ENCODE measurements around the gene TPRG1L. TPM values are rescaled to one million over a fixed set of nuclear protein-coding genes. Genes with fewer than 3 reads are reported as not detected.

The TPRG1L gene
- total and polyA plus RNA-seq, 2 of the 4 experiments (the other 2 are of a cell fraction), result 25.3 to 39.5 TPM

- H3K4me2 ChIP-seq (ENCODE audit: low read depth, low read length), result no peak overlapping the region
- H4K8ac ChIP-seq (ENCODE audit: low read depth in 2 of 2, low read length in 2 of 2), result no peak overlapping the region
- no peak overlapping the region for H3K27ac ChIP-seq (ENCODE audit: insufficient read depth, low read length)
- no peak overlapping the region for H2BK20ac ChIP-seq (ENCODE audit: low read depth, low read length)
- H3K14ac ChIP-seq (replicated peaks; ENCODE audit: low read depth, low read length), result no peak overlapping the region
- no peaks in the 10 kb centered on the region for H4K20me1 ChIP-seq (ENCODE audit: insufficient read depth, low read length)
- no peak for ATAC-seq (ENCODE audit: low read depth)
- no peak overlapping the region for H3K18ac ChIP-seq (ENCODE audit: low read depth, low read length)
- no peaks in the 10 kb centered on the region; the same call in 1 of the 2 replicates for H3K9me1 ChIP-seq (ENCODE audit: insufficient read depth, low read length)
- no peak overlapping the region for H2BK15ac ChIP-seq (ENCODE audit: low read depth, low read length)
- no peak overlapping the region for H3K4me3 ChIP-seq (ENCODE audit: insufficient read depth, low read depth, low read length)
- no peak for DNase-seq
- no peak overlapping the region for H2AFZ ChIP-seq (replicated peaks; ENCODE audit: low read length, poor library complexity)
- no peak overlapping the region for H3K9ac ChIP-seq (ENCODE audit: low read depth, low read length)
- H3K36me3 ChIP-seq (ENCODE audit: control insufficient read depth, insufficient read depth, low read length), result no peaks in the 10 kb centered on the region
- no peak overlapping the region for H3K4ac ChIP-seq (ENCODE audit: low read depth, low read length)
- H2BK120ac ChIP-seq (ENCODE audit: low read depth, low read length), result no peak overlapping the region
- POLR2A ChIA-PET (ENCODE audit: unreplicated experiment), result no interaction called here
- no peak overlapping the region for H3K23ac ChIP-seq (ENCODE audit: low read depth, low read length)
- no peaks in the 10 kb centered on the region for H3K4me1 ChIP-seq (ENCODE audit: control insufficient read depth, insufficient read depth, low read length)
- peaks cover 18% of the 10 kb centered on the region; the same call in 1 of the 2 replicates for H3K27me3 ChIP-seq (ENCODE audit: control insufficient read depth, insufficient read depth, low read length)
- H4K5ac ChIP-seq (ENCODE audit: low read depth, low read length), result no peak overlapping the region
- dilution Hi-C loops (cut with HindIII; ENCODE audit: low sequenced_read_pairs, unreplicated experiment), result no loop called here
- TF ChIP-seq NFE2L2 (IDR thresholded peaks at IDR 0.05; ENCODE audit: low read depth, low read length) (no peak), MAZ (IDR thresholded peaks at IDR 0.05; ENCODE audit: borderline replicate concordance, low read depth, low read length) (no peak), RAD21 (IDR thresholded peaks at IDR 0.05; ENCODE audit: low read length) (no peak), USF2 (IDR thresholded peaks at IDR 0.05; ENCODE audit: low read depth, low read length) (no peak), CEBPB (IDR thresholded peaks at IDR 0.05; ENCODE audit: low read depth, low read length) (no peak), SMC3 (IDR thresholded peaks at IDR 0.05; ENCODE audit: low read depth, low read length) (no peak), POLR2A (IDR thresholded peaks at IDR 0.05; ENCODE audit: low read depth, low read length) (no peak), BHLHE40 (IDR thresholded peaks at IDR 0.05; ENCODE audit: low read depth, low read length) (no peak), MXI1 (IDR thresholded peaks at IDR 0.05; ENCODE audit: borderline replicate concordance, low read depth, low read length) (no peak), CHD1 (IDR thresholded peaks at IDR 0.05; ENCODE audit: low read depth, low read length) (no peak), ELK1 (IDR thresholded peaks at IDR 0.05; ENCODE audit: borderline replicate concordance, low read depth, low read length) (no peak)
- no peaks in the 10 kb centered on the region for H3K79me1 ChIP-seq (ENCODE audit: low read depth in 1 of 2, low read length in 2 of 2)
- no peak overlapping the region for H2AK9ac ChIP-seq (replicated peaks; ENCODE audit: low read depth, low read length, poor library complexity)
- in situ Hi-C loops (cut with MboI; ENCODE audit: low sequenced_read_pairs), result no loop called here
- H3K9me3 ChIP-seq (ENCODE audit: control insufficient read depth, insufficient read depth, low read length), result no peaks in the 10 kb centered on the region
- intact Hi-C loops (cut with micrococcal nuclease), result no loop called here
- 86 to 100% methylated on average over 1 to 7 of the region's 7 CpGs for WGBS, 2 experiments (ENCODE audit: extremely low coverage in 2 of 2, insufficient read length in 1 of 2)
- H2AK5ac ChIP-seq (ENCODE audit: low read depth, low read length), result no peak overlapping the region
- BruUV-seq (replicated peaks), result no TSS peak
- H2BK5ac ChIP-seq (ENCODE audit: low read depth, low read length, poor library complexity, severe bottlenecking), result peak overlapping the region; percentile 16
- H3K56ac ChIP-seq (ENCODE audit: extremely low read depth, insufficient read depth, low read length), result no peak overlapping the region
- no peak overlapping the region for H4K91ac ChIP-seq (ENCODE audit: insufficient read depth, low read depth, low read length)
- CTCF ChIA-PET, result no interaction called here
These were observed 19.6 kb upstream of the TPRG1L start for GRCh38 chr1:3604997-3605823.

Measured in IMR-90 (cell line).